ENCODE measurements around the gene RAD51B.

The RAD51B gene

DNA sequence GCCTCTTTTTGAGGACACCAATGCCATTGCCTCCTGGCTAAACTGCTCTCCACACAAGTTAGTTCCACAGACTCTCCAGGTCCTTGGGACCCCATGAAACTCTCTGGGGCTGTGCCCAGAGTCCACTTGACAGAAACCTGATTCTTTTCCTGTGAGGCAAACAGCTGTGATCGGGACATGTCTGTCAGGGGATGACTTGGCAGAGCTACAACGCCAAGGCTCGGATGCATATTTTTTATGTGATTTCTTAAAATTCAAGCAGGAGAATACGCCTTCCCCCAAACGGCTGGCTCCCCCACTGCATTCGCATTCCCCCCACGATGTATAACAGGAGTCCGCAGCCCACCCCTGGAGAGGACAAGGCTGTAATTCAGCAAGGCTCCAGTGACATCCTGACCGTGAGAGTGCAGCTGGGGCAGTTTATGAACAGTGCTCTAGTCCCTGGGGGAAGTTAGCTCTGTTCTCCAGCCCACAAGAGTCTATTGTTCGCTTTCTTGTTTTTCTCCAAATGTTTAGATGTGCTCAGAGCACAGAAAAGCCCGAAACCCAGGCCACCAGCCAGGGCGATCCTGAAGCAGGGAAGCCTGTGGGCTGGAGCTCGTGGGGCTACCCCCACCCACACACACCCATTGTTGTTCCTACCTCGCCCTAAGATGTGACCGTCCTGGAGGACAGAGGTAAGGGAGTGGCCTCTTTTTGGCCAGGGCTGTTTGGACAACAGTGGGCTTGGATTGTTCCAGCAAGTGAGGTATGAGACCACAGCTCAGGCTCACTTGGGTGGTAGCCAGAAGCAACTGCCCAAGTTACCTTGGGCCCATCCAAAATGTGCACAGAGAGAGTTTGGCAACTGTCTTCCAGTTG, 813.8 kb downstream of the RAD51B start:
- no peak for DNase-seq

GRCh38 chr14:68634332-68634731, 814.8 kb downstream of the RAD51B start:
- DNase-seq: no peak

DNA sequence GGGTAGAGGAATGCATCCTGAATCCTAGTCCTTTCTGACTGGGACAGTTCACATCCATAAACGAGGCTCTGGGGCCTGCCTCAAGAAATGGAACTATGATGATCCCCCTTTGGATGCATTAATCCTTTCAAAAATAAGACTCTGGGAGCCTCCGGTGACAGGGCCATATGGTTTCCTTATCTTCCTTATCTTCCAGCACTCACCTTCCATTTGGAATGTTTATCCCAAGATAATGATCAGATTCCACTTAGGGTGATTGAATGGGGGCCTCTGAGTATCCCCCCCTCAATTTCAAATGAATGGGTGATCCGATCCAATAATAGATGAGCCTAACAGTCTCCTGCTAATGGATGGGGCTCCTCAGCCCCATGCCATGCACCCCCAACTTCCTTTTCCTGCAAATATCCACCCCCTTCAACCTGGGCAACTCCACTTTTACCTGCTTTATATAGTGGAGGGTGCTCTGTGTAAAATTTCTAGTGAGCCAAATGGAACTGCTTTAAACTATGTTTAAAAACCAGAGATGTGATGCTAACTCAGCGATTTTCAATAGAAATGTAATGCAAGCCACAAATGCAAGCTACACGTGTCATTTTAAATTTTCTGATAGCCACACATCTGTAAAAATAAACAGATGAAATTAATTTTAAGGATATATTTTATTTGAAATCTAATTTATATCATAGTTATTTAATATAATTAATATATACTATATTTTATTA, 815.5 kb downstream of the RAD51B start:
- no peak for DNase-seq

- no peak for DNase-seq
Measured at GRCh38 chr14:68636597-68636996, 817.0 kb downstream of the RAD51B start.

DNA sequence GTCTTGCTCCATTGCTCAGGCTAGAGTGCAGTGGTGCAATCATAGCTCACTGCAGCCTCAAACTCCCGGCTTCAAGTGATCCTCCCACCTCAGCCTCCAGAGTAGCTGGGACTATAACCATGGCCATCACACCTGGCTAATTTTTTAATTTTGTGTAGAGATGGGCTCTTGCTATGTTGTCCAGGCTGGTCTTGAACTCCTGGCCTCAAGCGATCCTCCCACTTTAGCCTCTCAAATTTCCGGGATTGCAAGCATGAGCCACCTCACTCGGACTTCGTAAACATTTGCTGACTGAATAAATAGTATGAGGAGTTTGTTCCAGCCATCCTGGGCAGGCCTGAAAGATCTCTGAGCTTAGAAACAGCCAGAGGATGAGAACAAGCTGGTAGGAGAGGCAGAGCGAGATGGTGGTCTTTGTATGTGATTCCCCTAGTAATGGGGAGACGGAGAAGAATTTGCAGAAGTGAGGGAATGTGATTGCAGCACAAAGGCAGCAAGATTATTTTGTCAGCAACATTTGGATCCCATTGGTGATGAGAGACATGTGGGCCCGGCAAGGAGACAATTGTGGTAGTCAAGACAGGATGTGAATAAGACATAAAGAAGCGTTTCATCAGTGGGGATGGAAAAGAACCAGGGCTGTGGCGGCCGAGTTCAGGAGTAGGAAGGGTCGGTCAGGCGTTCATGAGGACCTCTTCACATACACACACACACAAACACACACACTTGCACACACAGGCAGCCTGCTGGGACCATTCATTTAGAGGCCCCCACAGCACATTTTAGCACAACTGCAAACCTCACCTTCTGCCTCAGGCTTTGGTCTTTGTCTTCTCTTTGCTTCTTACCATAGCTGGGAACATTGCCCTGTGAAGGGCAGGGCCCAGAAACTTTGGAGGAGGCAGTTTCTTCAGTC, 817.8 kb downstream of the RAD51B start:
- no peak for DNase-seq

DNA sequence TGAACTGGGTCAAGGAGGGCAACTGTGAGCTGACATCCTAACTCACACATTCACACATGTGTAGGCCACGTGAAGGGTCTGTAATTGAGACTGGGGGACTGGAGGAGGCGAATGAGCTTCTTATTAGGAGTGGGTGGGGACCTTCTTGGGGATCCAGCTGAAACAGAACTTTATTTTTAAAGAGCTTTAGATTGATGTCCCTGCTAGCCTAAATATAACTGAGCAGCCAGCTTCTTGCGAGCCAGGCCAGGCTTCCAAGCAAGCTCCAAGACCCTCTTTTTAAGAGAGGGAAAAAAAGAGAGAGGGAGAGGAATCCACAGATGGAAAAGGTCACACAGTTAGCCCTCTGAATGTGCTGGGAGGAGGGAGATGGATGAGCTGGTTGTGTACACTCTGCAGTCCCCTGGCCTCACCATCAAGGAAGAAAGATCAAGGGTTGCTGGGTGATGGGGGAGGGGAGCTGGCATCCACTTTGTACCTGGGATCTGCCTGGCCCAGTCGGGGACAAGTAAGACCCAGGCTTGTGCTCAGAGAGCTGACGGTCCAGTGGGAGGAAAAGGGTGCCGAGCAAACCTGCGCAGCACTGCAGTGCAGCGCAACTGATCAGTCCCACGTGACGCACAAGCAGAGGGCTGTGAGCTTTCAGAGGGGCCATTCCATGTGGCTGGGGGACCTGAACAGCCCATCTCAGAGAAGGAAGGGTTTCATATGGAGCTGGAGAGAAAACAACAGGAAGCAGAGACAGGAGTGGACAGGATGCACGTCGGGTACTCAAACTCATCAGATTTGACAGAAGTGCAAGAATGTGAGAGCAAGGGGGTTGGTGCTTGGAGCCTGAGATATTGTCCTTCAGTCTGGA, 818.8 kb downstream of the RAD51B start:
- DNase-seq: no peak

- DNase-seq: no peak
Measured at GRCh38 chr14:68639000-68639757, 819.6 kb downstream of the RAD51B start.

DNA sequence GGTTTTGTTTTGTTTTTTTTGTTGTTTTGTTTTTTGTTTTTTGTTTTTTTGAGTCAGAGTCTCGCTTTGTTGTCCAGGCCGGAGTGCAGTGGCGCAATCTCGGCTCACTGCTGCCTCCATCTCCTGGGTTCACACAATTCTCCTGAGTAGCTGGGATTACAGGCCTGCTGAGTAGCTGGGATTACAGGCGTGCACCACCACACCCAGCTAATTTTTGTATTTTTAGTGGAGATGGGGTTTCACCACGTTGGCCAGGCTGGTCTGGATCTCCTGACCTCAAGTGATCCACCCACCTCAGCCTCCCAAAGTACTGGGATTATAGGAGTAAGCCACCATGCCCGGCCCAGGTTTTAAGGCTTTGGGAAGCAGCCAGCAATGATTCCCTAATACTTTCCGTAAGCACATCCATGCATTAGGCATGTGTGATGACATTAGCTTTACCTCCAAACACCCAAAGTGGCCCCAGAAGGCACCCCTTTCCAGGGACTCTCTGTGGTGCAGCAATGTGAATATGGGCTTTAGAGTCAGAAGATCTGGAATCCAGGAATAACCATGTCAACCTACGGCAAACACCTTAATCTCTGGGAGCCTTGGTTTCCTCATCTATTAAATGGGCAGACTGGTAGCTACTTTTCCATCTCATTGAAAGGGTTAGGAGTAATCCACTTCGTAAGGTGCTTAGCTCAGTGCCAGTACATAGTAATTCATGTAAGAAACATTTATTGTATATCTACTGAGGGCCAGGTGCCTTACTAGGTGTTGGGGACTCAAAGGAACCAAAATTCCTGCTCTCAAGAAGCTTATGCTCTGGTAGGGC, 820.4 kb downstream of the RAD51B start:
- DNase-seq: no peak

- peak in 1 of 2 experiments; percentile 3 for DNase-seq
Measured at GRCh38 chr14:68643673-68644072, 824.1 kb downstream of the RAD51B start.

GRCh38 chr14:68644101-68644500, 824.5 kb downstream of the RAD51B start:
- peak in 1 of 2 experiments; percentile 1 for DNase-seq

DNA sequence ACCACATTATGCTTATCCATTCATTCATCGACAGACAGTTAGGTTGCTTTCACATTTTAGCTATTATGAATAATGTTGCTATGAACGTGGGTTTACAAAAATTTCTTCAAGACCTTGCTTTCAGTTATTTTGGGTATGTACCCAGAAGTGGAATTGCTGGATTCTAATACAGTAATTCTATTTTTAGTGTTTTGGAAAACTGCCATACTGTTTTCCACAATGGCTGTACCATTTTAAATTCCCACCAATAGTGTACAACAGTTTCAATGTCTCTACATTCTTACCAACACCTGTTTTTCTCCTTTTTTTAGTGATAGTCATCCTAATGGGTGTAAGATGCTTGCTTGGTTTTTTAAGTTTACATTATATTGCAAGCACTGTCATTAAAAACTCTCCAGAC, 825.8 kb downstream of the RAD51B start:
- no peak for DNase-seq

- peak in 1 of 2 experiments; percentile 2 for DNase-seq
Measured at GRCh38 chr14:68649476-68650189, 830.1 kb downstream of the RAD51B start.

DNA sequence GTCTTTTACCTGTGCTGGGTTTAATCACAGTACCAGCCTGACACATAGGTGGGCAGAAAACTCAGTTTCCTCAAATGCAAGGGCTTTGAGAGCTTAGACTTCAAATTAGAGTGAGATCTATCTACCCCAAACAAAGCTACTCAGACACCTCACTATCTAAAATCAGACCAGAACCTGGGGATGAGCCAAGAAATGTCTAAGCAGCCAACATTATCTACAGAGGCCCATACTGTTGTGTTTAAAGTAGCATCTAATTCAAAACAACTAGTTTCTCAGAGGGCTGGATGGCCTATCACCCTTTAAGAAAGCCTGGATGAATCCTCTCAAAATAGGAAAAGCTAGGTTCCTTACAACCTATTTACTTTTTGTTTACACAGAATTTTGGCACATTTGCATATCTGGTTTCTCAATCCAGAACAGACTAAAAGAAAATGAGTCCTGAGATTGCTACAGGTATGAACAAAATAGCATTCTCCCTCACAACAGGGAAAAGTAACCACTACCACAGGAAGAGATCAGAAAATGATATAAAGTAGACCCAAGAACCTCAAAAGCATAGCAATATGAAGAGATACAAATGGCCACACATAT, 830.9 kb downstream of the RAD51B start:
- DNase-seq: no peak

- DNase-seq: peak; percentile 5 to 6
Measured at GRCh38 chr14:68651075-68651474, 831.5 kb downstream of the RAD51B start.

- DNase-seq: peak; percentile 4
Measured at GRCh38 chr14:68651652-68652432, 832.3 kb downstream of the RAD51B start.

DNA sequence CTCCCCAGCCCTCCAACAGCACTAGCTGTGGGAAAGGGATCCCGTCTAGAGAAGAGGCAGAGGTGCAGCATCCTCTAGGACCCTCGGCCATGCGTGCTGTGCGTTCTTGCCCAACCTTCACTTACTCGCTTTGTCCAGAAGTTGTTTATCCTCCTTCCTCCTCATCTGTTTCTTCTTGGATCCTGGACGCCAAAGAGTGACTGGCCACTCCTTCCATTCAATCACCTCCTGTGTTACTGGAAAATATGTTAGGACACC, 832.8 kb downstream of the RAD51B start:
- peak in 1 of 2 experiments; percentile 5 for DNase-seq

GRCh38 chr14:68653108-68653507, 833.5 kb downstream of the RAD51B start:
- DNase-seq: peak in 1 of 2 experiments; percentile 10

DNA sequence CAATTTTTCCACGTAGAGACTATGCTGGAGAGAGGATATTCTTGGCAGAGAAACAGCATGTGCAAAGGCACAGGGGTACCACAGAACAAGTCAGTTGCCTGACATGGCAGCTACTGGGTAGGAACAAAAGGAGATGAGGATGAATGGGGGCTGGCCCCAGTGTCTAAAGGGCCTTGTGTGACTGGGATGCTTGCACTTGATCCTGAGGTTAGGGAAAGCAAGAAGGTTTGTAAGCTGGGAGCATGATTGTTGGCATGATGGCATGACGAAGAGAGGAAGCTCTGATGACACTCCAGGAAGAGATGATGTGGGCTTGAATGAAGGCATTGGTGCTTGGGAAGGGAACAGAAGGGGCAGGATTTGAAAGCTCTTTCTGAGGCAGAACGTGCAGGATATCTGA, 834.2 kb downstream of the RAD51B start:
- peak in 1 of 2 experiments; percentile 12 for DNase-seq
